Peyer's patch (tissue), 4 donors: ENCODE measurements around the gene ITGA5.

Experiments
- POLR2A ChIP-seq, 2 donors: fragments of 450-650 bp; IDR thresholded peaks; one replicate each; pipeline ENCODE4 v1.5.1; 2017; ENCODE audit warnings: antibody characterized with exemption in 2 of 2, mild to moderate bottlenecking in 2 of 2, moderate library complexity in 2 of 2
- TF ChIP-seq, protein P1 (sequence below), 6 experiments: fragments of 450-650 bp in 4 of 6; fragments of 200-600 bp in 2 of 6; sonication (generic) in 1 of 6; IDR thresholded peaks; one replicate each; pipeline ENCODE4 v1.5.1; 2017 to 2019; ENCODE audit warnings: antibody characterized with exemption in 6 of 6, mild to moderate bottlenecking in 3 of 6, moderate library complexity in 1 of 6

DNA sequence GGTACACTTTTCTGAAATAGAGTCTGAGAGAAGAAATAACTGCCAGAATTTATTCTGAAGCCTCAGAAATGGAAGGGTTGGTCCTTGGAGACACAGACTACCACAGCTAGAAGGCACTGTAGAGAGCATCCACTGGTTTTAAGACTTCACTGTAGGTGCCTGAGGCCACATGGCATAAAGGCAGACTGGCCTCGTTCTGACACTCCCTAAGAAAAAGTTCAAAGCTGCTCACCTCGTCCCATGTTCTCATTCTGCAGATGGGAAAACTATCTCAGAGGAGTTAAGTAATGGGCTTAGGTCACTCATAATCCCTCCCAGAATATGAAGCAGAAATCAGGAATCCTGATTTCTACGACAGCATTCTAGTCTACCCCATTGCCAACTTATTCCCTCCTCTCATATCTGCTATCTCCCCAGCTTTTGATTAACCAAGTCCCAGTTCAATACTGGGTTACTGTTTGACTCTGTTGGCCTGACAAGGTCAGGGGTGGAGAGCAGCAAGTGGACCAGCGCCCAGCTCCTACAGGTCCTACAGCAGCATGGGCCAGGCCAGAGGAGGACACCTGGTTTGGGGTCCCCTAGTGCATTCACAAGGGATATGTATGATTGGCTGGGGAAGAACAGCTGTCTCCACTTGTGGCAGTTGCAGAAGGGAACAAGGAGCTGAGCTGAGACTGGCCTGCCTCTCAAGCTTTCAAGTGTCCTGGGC is 3.7 kb downstream of the ITGA5 start:
- TF ChIP-seq, protein P1, sequence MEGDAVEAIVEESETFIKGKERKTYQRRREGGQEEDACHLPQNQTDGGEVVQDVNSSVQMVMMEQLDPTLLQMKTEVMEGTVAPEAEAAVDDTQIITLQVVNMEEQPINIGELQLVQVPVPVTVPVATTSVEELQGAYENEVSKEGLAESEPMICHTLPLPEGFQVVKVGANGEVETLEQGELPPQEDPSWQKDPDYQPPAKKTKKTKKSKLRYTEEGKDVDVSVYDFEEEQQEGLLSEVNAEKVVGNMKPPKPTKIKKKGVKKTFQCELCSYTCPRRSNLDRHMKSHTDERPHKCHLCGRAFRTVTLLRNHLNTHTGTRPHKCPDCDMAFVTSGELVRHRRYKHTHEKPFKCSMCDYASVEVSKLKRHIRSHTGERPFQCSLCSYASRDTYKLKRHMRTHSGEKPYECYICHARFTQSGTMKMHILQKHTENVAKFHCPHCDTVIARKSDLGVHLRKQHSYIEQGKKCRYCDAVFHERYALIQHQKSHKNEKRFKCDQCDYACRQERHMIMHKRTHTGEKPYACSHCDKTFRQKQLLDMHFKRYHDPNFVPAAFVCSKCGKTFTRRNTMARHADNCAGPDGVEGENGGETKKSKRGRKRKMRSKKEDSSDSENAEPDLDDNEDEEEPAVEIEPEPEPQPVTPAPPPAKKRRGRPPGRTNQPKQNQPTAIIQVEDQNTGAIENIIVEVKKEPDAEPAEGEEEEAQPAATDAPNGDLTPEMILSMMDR (IDR thresholded peaks at IDR 0.05): no peak
- no peak for TF ChIP-seq POLR2A (IDR thresholded peaks at IDR 0.05)
